Nucleus accumbens (tissue), 56 donors: ENCODE data around the gene GPR17.

Experiments used
- DNase-seq, 56 donors: peaks; one replicate each; lab custom pipeline; 2025; lab: John Stamatoyannopoulos, UW

The GPR17 gene

GRCh38 chr2:127628767-127629614 is 17.0 kb upstream of the GPR17 start:
- no peak for DNase-seq

- DNase-seq = no peak
These were observed 16.3 kb upstream of the GPR17 start for GRCh38 chr2:127629637-127630036.

GRCh38 chr2:127630096-127630863 is 15.7 kb upstream of the GPR17 start:
- DNase-seq = no peak

- no peak for DNase-seq
These were observed 15.0 kb upstream of the GPR17 start for GRCh38 chr2:127630864-127631540.

- no peak for DNase-seq
These were observed 14.4 kb upstream of the GPR17 start for GRCh38 chr2:127631541-127631996.

GRCh38 chr2:127631997-127632581 is 13.9 kb upstream of the GPR17 start:
- no peak for DNase-seq

GRCh38 chr2:127632592-127633489 is 13.1 kb upstream of the GPR17 start:
- no peak for DNase-seq

GRCh38 chr2:127633556-127634065 is 12.3 kb upstream of the GPR17 start:
- no peak for DNase-seq

GRCh38 chr2:127634066-127634617 is 11.8 kb upstream of the GPR17 start:
- peak in 2 of 56 donors; percentile 32 to 36 for DNase-seq

- DNase-seq = no peak
These were observed 11.2 kb upstream of the GPR17 start for GRCh38 chr2:127634626-127635379.

GRCh38 chr2:127635380-127636237 is 10.3 kb upstream of the GPR17 start:
- no peak for DNase-seq

GRCh38 chr2:127636248-127637235 is 9.4 kb upstream of the GPR17 start:
- DNase-seq = no peak

GRCh38 chr2:127637236-127637630 is 8.7 kb upstream of the GPR17 start:
- DNase-seq = no peak

- DNase-seq = no peak
These were observed 8.2 kb upstream of the GPR17 start for GRCh38 chr2:127637725-127638252.

GRCh38 chr2:127638361-127639110 is 7.4 kb upstream of the GPR17 start:
- no peak for DNase-seq
